Dedifferentiated amniotic fluid mesenchymal stem cell (primary cell): ENCODE data around the gene ULK4.

ENCODE experiments used
- DNase-seq: peaks from one replicate; pipeline ENCODE4 v3.0.0-alpha.2; 2016; ENCODE audit errors: extremely low spot score

Gene ULK4

DNA sequence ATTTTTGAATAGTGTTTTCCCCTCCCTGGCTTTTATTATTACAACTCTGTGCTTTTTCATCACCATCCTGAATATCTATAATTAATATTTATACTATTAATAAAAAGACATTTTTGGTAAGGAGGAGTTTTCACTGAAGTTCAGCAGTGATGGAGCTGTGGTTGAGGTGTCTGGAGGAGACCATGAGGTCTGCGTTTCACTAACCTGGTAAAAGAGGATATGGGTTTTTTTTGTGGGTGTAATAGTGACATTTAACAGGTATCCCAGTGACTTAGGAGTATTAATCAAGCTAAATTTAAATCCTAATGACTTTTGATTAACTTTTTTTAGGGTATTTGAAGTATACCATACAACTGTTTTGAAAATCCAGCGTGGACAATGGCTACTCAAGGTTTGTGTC lies 738.2 kb downstream of the ULK4 start:
- no peak for DNase-seq

DNA sequence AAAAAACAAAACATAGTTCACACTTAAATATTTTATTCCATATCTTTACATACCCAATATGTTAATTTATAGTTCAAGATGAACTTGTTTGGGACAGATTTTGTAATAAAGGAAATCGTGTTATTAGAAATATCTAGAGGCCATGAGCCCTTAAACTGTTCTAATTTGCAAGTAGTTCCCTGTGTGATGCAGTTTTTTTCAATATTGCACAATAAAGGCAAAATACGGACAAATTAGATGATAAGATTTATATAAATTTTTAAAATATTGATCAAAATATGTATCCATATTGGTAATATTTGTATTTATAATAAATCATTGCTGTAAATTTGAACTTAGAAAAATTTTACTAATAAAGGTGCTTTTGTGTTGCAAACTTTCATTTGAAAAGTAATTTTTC lies 738.8 kb downstream of the ULK4 start:
- DNase-seq = no peak

DNA sequence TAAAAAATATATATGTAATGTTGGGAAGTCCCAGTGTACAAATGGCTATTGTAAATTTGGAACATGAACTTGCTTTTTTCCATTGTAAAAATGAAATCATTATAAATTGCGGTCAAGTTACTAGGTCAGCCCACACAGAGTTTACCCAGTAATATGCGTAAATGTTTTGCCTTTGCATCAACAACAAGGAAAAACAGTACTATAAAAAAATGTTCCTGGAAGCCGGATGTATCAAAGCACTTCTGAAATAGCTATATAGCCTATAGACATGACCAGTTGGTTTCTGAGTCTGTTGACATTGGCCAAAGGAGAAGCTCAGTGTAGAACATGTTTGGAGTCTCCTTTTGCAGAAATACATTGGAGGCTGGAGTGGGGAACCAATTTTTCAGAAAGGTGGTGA lies 739.4 kb downstream of the ULK4 start:
- DNase-seq = no peak

DNA sequence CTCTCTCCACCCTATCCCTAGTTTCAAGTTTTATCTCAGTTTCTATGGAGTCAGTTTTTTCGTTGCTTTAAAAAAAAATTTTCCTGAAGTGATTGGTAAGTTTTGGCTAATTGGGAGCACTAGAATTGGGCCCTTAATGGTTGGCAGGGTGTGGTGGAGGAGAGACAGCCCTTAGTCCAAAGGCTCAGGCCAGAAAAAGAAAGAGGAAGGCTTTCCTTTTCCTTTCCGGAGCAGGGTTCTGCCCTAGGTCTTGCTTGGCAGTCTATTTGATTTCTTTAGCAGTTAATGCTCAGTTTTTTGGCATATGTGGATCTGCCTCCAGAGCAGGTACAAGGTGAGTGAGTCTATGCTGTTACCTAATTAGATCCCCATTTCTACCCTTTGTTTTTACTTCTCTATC lies 739.9 kb downstream of the ULK4 start:
- no peak for DNase-seq

DNA sequence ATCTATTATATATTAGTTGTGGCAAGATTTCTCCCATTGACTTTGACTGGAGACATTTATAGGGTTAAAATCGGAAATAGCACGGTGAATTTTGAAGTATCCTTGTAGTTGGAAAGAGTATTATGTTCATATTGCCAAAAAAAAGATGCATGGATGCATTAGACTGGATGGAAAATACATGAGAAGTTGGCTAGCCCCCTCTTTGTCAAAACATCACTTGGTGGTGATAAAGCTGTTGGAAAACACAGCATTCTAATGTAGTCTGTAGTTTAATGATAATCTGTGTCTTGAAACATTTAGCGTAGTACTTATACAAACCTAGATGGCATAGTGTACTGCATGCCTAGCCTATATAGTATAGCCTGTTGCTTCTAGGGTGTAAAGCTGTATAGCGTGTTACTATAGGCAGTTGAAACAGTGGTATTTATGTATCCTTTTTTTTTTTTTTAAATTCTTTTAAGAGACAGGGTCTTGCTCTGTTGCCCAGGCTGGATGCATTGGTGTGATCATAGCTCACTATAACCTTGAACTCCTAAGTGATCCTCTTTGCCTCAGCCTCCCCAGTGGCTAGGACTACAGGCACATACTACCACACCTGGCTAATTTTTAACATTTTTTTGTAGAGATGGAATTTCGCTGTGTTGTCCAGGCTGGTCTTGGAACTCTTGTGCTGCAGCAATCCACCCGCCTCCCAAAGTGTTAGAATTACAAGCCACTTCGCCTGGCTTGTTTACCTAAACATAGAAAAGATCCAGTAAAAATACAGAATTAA lies 740.8 kb downstream of the ULK4 start:
- no peak for DNase-seq

DNA sequence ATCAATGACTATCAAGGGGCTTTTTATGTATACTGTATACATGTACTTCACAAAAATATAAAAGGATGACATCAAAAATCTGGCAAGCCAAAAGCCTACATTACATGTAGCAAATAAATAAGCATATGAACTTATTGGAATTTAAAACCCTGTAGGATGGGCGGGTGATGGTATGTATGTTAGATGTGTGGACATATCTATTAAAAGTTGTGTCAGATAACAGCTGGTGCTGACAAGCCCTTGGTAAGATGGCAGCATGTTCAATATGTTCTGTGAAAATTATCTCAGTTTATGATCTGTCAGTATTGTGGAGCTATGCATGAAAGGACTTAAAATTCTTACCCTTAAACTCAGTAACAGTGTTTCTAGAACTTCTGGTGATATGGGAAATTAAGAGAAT lies 742.5 kb downstream of the ULK4 start:
- DNase-seq = no peak

DNA sequence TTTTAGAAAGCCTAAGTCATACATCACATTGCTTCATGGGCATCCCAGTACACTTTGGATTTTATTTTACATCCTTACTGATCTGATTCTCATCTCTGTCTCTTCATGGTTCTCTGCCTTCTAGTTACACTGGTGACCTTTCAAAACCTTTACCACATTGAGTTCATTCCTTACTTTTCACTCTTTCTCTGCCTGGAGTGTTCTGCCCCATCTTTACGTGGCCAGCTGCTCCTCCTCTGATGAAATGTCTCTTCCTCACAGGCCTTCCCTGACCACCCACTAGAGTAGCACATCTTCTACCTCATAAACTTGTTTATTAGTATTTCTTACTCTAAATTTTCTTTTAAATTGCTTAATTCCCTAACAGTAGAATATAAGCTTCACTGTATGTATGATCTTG lies 744.9 kb downstream of the ULK4 start:
- DNase-seq = no peak

DNA sequence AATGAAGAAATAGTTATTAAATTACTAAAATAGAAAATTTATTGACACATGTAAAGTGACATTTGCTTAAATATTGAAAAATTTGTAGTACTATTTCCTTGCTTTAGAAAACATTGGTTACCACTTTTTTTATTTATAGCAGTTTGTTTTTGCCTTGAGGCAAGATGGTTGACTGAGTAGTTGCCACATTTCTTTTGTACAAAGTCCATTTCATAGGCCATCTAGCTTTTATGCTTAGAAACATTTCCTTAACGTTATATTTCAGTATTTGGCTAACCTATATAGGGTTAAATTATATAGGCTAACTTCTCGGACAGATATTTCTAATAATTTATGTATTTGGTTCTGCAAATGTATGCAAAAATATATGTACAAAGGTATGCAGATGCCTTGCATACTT lies 745.5 kb downstream of the ULK4 start:
- no peak for DNase-seq

DNA sequence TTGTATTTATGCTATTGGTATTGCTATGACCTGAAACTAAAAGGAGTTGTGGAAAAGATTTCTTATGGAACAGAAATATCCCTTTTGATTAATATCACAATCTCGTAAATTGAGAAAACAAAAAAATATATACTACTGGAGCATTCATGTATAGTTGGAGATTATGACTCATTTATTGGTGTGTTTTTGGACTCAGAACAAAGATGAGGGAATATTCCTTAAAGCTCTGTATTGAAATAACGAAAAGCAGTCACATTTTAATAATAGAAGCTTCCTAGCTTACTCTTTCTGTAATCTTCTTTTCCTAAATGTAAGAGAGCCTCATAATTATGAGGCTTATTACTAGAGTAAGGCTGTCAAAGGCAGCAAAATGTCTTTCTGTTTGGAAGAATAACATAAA lies 748.3 kb downstream of the ULK4 start:
- DNase-seq = no peak

DNA sequence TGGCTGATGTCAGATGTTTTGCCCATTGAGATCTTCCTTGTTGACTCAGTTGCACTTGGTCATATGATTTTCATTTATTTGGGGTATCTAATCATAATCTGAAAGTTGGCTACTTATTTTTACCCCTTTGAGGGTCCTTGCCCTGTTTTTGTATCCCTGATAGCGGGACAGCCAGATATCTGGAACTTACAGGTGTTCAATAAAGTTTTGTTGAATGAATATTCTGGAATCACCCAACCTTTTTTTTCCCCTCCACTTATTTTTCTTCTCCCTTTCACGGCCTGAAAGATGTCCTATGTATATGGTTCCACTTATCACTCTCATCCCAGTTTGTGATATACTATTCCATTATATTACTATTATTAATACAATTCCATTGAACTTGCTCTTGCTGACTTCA lies 749.8 kb downstream of the ULK4 start:
- DNase-seq = no peak

DNA sequence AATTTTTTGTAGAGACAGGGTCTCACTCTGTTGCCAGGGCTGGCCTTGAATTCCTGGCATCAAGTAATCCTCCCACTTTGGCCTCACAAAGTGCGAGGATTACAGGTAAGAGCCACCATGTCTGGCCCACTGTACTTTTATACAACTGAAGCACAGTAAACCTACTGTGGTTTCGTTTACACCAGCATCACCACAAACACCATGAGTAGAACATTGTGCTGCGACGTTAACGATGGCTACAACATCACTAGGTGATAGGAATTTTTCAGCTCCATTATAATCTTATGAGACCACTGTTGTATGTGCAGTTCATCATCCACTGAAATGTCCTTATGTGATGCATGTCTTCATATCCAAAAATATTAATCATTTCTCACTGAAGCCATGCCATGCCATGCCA lies 750.9 kb downstream of the ULK4 start:
- no peak for DNase-seq

DNA sequence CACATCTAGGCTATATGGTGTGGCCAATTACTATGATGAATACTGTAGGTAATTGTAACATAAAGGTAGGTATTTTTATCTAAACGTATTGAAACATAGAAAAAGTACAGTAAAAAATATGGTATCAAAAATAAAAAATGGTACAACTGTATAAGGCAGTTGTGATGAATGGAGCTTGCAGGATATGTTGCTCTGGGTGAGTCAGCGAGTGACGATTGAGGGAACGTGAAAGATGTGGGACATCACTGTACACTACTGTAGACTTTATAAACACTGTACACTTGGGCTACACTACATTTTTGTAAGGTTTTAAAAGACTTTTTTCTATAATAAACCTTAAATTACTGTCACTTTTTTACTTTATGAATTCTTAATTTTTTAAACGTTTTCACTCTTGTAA lies 752.3 kb downstream of the ULK4 start:
- DNase-seq = no peak

DNA sequence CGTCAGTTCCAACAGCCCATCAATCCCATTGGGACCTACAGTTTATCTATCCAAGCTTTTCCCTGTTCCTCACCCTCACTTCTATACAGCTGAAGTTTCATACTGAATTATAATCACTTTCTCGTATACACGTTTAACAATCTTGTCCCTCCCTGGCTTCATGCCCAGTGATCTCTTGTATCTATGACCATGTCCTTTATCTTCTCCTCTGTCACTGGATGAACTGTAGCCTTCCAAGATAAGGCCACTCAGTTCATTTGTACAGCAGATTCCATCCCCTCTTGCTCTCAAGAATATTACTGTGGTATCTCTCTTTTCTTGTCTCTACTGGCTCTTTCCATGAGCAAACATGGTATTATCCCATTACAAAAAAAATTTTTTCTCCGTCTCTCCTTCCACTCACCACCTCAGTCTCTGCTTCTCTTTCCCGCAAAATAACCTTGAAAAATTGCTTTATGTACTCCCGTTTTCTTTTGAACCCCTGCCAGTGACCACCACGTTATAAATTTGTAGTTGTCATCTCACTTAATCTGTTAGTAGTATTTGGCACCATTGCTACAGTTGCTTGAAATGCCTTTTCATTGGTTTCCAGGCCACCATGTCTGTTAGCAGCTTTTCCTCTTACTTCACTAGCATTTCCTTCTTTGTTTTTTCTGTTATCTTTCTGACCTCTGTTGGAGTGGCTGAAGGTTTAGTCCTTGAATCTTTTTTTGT lies 753.2 kb downstream of the ULK4 start:
- DNase-seq = no peak

DNA sequence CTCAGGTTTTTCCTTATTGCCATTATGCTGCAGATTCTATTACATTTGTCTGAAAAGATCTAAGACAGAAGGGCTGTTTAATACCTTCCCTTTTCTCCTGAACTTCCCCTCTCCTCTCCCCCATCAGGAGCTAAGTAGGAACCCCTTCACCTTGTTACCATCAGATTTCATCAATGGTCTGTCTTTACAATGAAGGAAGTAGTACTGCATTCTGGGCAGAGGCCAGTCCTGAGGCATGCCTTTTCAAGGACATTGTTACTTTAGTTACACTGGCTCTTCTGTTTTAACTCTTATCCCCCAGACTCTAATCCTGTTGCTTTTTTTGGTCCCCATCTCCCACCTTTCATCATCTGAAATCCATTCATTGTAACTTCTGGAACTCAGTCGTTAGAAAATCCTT lies 754.5 kb downstream of the ULK4 start:
- DNase-seq = no peak

DNA sequence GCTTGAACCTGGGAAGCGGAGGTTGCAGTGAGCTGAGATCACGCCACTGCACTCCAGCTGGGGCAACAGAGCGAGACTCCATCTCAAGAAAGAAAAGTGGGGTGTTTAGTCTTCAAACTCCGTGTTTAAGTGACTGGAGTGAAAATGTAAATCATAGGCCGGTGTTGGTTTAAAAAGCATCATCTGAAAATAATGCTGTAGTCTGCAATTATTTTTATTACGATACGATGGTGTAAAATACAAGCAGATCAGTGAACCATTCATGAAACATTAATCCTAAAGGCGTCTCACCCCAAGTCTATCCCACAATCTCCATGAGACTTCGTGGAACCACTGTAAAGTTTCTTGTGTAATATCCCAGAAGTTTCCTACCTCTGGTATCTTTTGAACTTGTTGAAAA lies 756.3 kb downstream of the ULK4 start:
- no peak for DNase-seq

DNA sequence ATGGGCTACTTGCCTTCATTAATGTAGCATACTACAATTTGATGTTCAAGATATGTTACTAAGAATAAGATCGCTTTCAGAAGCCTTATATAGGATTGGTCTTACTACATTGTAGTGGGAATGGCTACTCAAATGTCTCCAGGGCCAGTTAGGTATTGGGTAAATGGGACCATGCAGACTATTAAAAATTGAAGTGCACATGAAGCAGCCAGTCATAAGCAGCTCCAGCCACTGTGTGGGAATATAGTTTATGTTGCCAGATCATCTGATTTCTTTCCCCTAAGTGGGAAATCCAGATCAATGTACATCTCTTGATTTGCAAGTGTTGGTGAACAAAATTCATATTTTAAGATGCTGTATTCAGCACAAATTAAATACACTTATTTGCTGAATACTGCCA lies 757.5 kb downstream of the ULK4 start:
- DNase-seq = no peak

DNA sequence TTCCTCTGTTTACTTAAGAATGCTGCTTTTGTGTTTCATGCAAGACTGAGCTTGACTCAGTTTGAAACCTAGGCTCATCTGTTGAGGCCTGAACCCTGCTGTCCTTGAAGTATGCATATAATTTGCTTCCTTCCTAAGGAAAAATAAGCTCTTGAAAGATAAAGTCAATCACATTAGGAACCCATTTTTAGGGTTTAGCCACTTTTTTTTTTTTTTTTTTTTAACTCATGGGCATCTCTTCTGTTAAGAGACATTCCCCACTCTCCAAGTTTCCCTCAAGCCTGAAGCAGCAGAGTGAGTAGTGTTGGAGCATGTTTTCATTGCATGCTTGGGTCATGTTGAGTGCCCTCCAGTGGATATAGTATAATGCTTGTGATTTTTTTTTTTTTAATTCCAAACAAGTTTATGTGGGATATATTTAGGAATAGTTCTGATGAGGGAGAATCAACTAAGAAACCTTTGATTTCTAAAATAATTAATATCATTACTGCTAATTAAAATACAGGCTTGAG lies 759.0 kb downstream of the ULK4 start:
- DNase-seq = peak; percentile 72

DNA sequence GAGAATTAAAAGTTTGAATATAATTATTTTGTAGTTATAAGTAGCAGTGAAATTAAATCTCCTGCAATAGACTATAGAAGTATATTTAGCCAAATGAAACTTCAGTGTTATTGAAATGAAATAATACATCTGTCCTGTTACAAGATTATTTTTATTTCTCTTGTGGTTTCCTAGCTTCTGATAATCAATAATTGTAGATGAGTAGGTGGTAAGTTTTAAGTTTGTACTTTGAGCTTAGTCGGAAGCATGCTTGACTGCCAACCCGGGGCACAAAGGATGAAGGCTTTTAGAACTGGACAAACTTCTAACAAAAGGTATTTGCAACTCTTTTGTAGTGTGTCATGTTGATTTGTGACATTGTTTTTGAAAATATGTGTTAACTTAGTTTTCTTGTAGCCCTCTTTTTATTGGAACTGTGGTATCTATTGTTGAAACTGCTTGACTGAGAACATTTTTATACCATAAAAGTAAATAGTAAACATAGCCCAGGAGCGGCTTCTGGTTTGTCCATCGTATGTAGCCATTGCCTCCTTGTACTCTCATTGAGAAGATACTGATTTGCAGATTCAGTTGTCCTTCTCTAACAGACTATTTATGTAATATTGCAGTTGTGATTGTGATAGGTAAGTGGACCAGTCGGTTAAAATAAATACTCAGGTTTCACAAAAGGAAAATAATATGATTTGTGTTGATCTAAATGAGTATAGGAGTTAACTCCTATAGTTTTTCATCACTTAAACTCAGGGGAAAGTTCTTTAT lies 759.6 kb downstream of the ULK4 start:
- no peak for DNase-seq

DNA sequence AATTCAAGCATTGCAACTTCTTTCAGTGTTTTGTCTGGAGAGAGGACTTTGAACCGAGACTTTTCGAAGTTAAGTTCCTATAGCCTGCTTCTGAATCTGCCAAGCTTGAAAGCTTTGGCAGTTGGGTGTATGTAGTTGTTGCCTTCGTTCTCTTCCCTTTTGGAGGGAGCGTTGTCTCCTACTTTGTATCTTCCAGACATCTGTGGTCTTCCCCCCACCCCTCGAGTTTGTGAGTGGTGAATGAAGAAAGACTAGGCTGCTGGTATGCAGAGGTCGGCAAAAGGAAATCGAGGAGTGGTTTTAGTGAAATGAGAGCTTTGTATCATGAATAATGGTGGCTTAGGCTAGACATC lies 761.3 kb downstream of the ULK4 start:
- peak; percentile 37 for DNase-seq

DNA sequence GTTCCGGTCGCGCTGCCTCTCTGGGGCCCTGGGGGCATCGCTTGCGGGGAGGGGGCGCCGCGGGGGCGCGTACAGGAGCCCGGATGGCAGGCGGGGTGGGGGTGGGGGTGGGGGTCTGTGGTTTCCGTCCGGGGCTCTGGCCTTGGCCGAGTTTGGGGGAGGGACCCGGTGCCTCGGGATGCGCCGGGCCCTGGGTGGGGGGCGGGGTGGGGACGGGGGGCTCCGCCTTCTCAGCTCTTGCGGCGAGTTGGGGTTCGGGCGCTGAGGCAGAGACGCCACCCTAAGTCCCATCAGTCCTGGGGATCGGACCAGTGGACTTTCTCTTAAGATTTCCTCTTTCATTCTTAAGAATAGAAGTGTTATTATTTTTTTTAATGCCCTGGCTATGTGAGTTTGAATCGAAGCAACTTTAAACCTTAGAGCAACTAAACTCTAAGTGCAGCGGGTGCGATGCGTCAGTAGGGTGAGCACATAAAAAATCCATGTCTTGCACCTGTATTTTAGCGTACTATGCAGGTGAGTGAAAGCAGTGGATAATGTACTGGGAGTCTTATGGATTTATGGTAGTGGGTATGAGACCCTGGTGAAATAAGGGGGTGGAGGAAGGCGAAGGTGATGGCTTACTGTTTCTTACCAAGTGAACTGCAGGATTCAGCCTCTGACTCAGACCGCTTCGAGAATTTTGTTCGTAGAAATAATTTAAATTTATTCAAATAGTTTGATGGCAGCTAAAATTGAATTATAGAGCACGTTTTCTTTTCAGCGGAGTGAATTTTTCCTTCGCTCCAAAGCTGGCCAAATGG lies 761.8 kb downstream of the ULK4 start:
- DNase-seq = no peak

DNA sequence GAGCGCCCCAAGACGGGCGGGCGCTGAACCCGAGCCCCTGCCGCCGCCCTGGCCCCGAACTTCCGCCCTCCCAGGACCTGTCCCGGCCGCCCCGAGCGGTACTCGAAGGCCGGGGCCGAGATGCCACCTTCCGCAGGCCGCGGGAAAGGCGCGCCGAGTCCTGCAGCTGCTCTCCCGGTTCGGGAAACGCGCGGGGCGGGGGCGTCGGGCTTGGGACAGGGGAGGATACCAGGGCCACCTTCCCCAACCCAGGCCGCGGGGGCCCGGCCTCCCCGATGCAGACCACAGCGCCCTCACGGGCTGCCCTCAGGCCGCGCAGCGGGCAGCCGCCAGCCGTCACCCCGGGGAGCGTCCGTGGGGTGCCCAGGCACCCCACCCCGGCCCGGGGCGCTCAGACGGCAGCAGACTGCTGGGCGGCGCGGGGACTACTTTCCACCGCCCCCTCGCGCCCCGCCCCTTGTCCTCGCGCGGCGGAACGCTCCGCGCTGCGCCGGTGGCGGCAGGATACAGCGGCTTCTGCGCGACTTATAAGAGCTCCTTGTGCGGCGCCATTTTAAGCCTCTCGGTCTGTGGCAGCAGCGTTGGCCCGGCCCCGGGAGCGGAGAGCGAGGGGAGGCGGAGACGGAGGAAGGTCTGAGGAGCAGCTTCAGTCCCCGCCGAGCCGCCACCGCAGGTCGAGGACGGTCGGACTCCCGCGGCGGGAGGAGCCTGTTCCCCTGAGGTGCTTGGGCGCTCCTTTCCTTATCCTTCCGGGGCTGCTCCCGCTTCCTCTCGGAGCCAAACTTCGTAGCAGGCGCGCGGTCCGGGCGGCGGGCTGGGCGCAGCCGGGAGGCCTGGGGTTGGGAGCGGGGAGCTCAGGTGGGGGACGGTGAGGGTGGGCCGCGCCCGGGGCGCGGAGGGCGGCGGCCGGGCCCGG lies 762.7 kb downstream of the ULK4 start, which contains the start of gene CTNNB1:
CTNNB1 (plus strand) TSS at position 556 of the 916 bp plus-strand sequence. CDS start 24,564 bp downstream, outside the sequence.
- DNase-seq = peak; percentile 91
